HG03354 (cell line): ENCODE results near the gene FGD5.

Experiments used
- ATAC-seq: cut with Tn5 transposase; IDR thresholded peaks from one replicate; pipeline ENCODE4 v1.9.1; 2021; ENCODE audit warnings: mild to moderate bottlenecking; ENCODE audit not compliant: unreplicated experiment, poor library complexity, severe bottlenecking

The FGD5 gene

GRCh38 chr3:14823910-14824629, 5.3 kb downstream of the FGD5 start:
- no peak for ATAC-seq

GRCh38 chr3:14824646-14825045, 5.9 kb downstream of the FGD5 start:
- no peak for ATAC-seq

DNA sequence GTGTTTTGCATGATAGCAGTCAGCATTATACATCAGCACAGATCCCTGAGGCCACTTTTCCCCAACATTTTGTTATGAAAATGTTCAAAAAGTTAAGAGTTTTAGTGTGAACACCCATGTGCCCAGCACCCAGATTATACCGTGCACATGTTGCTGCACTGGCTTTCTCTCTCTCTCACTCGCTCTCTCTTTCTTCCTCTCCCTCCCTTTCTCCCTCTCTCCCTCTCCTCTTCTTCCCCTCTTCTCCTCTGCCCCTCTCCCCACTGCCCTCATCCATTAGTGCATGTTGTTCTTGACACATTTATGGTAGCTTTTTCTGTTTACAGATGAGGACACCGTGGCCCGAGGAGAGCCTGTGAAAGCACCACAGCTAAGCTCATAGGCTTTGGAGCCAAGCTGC, 7.3 kb downstream of the FGD5 start:
- no peak for ATAC-seq

DNA sequence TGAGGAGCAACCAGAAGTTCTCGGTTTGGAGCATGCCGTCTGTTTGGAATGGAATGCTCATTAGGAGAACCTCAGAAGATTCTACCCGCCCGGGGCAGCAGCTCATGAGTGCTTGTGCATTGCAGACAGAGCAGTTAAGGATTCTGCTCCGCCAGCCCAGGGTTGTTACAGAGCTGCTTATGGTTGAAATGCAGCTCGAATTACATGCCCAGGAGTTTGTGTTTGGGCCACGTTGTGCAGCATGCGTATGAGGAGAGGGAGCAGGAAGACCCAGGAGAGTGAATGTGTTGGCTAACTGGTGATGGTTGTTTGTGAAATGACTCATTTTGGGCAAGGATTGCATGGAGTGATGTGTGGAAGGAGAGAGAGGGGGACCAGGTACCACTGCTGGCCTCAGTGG, 9.0 kb downstream of the FGD5 start:
- no peak for ATAC-seq

DNA sequence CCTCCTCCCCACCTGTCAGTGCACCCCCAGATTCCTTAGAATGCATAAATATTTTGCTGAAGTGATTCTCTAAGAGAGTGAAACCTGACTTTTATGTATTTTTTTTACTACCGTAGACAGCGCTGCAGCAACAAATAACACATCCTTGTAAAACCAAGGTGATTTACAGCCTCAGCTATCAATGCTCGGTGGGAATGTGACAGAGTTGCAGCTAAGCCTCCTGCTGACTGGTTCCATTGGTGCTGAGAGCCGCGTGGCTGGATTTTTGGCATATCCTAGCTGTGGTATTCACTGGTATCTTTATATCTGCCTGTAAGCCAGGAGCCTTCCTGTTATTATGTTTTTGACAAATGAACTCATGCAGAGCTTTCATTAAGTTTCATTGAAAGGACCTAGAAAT, 11.0 kb downstream of the FGD5 start:
- ATAC-seq = no peak

DNA sequence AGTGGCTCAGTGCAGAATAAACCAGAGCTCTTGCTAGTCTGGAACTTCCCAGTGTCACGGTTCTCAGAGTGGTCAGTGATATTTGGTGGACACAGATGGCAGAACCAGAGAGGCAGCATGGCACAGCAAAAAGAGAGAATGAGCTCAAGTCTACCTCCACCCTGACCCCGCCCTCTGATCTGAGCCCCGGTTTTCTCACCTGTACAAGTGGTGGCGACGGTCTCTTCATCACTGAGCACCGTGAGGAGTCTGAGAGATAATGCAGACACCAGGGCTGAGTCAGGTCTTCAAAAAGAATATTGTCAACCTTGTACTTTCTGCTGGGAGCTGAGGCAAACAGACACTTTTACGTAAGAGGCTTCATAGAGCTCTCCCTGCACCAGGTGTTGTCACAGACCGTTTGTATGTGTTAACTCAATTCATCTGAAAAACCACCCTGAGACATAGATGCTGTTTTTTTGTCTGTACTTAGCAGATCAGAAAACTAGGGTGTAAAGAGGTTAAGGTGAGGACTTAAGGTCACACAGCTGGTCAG, 13.2 kb downstream of the FGD5 start:
- no peak for ATAC-seq

GRCh38 chr3:14832975-14833722, 14.4 kb downstream of the FGD5 start:
- ATAC-seq = no peak

GRCh38 chr3:14834121-14834520, 15.4 kb downstream of the FGD5 start:
- ATAC-seq = no peak

DNA sequence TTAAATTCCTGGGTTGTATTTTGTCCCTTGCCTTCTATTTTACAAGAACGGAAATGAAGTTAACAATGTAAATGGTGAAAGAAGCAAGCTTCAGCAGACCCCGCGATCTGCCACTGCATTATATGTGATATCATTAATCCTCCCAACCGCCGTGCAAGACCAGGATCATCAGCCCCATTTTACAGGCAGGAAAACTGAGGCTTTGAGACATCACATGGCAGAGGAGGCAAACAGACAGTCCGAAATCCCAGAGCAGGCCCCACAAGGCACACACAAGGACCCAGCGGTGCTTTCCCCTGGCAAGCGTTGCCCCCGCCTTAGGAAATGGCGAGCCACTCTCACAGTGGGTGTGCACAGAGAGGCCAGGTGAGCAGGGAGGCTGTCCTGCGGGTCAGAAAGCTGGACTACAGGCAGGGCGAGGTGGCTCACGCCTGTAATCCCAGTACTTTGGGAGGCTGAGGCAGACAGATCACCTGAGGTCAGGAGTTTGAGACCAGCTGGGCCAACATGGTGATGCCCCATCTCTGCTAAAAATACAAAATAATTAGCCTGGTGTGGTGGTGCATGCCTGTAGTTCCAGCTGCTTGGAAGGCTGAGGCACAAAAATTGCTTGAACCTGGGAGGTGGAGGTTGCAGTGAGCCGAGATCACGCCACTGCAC, 16.2 kb downstream of the FGD5 start:
- ATAC-seq = no peak

DNA sequence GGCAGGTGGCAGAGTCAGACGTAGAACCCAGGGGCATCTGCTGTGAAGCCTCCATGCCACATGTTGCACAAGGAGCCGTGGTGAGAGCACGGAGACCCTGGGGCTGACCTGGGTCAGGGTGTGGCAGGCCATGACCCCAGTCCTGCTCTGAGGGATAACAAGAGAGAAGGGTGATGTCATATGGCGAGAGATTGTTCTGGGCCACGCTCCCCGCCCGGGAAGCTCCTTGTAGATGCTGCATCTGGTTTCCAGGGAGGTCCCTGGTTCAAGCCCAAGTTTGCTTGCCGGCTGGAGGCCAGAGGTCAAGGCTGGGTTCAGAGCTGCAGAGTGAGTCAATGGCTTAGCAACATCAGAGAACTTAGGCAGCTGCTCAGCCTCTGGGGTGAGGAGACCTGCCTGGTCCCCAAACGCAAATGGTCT, 17.3 kb downstream of the FGD5 start:
- ATAC-seq = no peak

DNA sequence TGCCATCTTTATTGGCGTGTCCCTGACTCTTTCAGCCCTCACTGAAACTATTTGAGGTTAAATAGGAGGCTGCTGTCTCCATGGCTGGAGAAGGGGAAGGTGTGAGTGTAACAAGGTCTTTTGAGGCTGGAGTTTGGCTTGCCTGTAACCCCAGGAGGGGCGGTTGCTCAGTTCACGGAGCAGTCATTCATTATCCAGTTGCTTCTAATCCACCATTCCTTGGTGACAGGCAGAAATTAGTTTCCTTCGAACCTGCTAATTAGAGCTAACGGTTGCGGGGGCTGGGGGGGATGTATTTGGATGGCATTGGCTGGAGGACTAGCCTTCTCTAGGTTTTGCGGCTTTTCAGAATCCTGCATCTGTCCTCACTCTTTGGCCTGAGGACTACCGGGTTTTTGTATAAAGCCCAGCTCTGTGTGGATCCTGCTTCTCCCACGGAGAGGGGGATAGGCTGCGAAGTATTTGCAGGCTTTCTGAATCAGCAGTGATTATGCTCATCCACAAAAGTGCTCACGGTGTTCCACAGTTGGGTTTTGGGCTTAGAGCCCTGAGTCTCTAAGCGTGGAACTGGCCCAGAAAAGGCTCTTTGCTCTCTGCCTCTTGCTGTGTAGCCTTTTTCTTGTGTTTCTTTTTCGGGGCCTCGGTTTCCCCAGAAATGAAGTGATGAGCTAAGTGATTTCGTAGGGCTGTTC, 18.6 kb downstream of the FGD5 start:
- ATAC-seq = no peak

DNA sequence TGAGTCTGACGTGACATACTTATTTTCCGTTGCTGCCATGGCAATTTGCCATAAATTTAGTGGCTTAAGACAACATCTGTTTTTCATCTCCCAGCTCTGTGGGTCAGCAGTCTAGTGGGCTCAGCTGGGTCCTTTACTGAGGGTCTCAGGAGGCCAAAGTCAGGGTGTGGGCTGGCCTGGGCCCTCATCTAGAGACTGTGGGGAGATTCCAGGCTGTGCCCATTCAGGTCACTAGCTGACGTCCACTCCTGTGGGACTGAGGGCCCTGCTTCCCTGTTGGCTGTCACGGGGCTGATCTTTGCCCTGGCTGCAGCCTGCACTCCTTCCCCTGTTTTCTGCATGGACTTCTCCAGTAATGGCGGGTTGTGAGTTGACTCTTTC, 19.1 kb downstream of the FGD5 start:
- ATAC-seq = no peak

DNA sequence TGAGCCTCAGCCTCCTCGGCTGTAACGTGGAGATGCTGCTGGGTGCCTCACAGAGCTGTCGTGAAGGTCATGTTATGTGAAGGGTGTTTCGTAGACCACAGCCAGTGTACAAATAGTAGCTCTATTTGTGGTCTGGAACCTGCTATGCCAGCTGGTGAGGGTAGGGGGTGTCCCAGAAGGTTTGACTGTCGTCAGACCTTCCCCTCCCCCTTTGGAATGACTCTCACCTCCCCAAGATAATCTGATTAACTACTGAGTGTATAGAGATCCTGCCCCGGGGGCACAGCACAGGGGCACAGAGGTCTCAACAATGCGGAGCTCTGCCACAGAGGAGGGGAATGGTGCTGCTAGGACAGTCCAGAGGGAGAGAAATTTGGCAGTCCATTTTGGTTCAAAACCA, 20.5 kb downstream of the FGD5 start:
- no peak for ATAC-seq

- no peak for ATAC-seq
Measured at GRCh38 chr3:14841836-14842235, 23.1 kb downstream of the FGD5 start.

- no peak for ATAC-seq
Measured at GRCh38 chr3:14842277-14842676, 23.5 kb downstream of the FGD5 start.

GRCh38 chr3:14843321-14843720, 24.6 kb downstream of the FGD5 start:
- ATAC-seq = no peak

- no peak for ATAC-seq
Measured at GRCh38 chr3:14844386-14845170, 25.8 kb downstream of the FGD5 start.

DNA sequence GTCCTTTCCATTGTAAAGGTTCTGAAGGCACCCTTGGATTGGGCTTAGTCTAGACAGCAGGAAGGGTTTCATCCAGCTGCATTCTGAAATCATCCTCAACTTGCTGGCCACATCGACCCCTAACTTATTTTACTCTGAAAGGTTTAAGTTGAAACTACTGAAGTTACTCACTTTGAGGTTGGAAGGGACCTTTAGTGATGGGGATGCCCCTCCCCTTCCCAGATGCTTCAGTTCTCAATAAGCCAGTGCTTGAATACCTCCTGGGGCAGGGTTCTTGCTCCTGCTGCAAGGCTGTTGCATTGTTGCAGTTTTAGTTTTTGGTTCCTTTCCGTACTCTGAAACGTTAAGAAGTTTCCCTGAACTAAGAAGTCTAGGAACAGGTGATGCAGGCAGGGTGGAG, 26.4 kb downstream of the FGD5 start:
- ATAC-seq = no peak

GRCh38 chr3:14845826-14846225, 27.1 kb downstream of the FGD5 start:
- no peak for ATAC-seq
